Small intestine (tissue), 7 donors: ENCODE measurements around the gene C1orf141. TPM values are rescaled to one million over a fixed set of nuclear protein-coding genes. Genes with fewer than 3 reads are reported as not detected.
A peak's percentile ranks its signal among the peaks of the same experiment; 100 is the strongest.

Source experiments
- DNase-seq, 2 donors: peaks; one replicate each; pipeline versions ENCODE4 v3.0.0 to v3.0.0-alpha.2; 2013
- FAIRE-seq: peaks from 2 replicates; lab custom pipeline; 2012; peaks lifted over from hg19 to GRCh38; lab: Jason Lieb, UNC
- H3K27ac ChIP-seq, 3 donors: one replicate each; pipeline ENCODE4 v1.5.1; 2013; ENCODE audit warnings: low read length in 2 of 3, mild to moderate bottlenecking in 2 of 3, control low read depth in 1 of 3, inconsistent platforms in 1 of 3, low read depth in 1 of 3, moderate library complexity in 1 of 3
- H3K27me3 ChIP-seq, 3 donors: one replicate each; pipeline ENCODE4 v1.6.1; 2013; ENCODE audit warnings: low read length in 3 of 3, inconsistent platforms in 1 of 3; ENCODE audit not compliant: control insufficient read depth in 3 of 3, insufficient read depth in 3 of 3
- H3K36me3 ChIP-seq, 3 donors: one replicate each; pipeline ENCODE4 v1.6.1; 2013; ENCODE audit warnings: low read length in 3 of 3, inconsistent platforms in 1 of 3, low read depth in 1 of 3, mild to moderate bottlenecking in 1 of 3, moderate library complexity in 1 of 3; ENCODE audit not compliant: control insufficient read depth in 3 of 3, insufficient read depth in 2 of 3
- H3K4me1 ChIP-seq, 3 donors: one replicate each; pipeline ENCODE4 v1.6.1; 2013; ENCODE audit warnings: low read length in 2 of 3, inconsistent platforms in 1 of 3, low read depth in 1 of 3, mild to moderate bottlenecking in 1 of 3, moderate library complexity in 1 of 3; ENCODE audit not compliant: control insufficient read depth in 3 of 3, insufficient read depth in 2 of 3
- H3K4me3 ChIP-seq, 3 donors: one replicate each; pipeline ENCODE4 v1.5.1; 2013; ENCODE audit warnings: low read length in 3 of 3, control low read depth in 1 of 3, inconsistent platforms in 1 of 3, low read depth in 1 of 3, mild to moderate bottlenecking in 1 of 3, moderate library complexity in 1 of 3
- H3K9me3 ChIP-seq, 2 donors: one replicate each; pipeline ENCODE4 v1.6.1; 2013; ENCODE audit warnings: low read depth in 1 of 2, low read length in 1 of 2; ENCODE audit not compliant: control insufficient read depth in 2 of 2, insufficient read depth in 1 of 2
- WGBS, 3 donors: extraction: QIAGEN DNeasy Blood & Tissue Kit; methylation state at CpG; one replicate each; pipeline ENCODE4 v1.1.7; 2013; 5-methylcytosine and 5-hydroxymethylcytosine counted together
- polyA plus RNA-seq, 4 donors: library from polyadenylated mRNA; stranded (reverse) in 3 of 4; unstranded in 1 of 4; fragments of 200-250 nt in 3 of 4; fragments of 120-200 nt in 1 of 4; gene quantifications; one replicate each; pipeline versions ENCODE4 v1.2.1 to v1.2.3, GENCODE V29; 2013
- donor health status: healthy with polysubstance abuse.
- donor health status: control.
- donor health status: control.
- donor health status: Bipolar disorder and iron deficiency.
- donor health status: healthy.

Gene C1orf141
- polyA plus RNA-seq, 4 donors: 0.21 TPM; not detected in 3

- peaks cover 0 to 6% (median 5%) of the 10 kb centered on the region in 3 donors for H3K36me3 ChIP-seq
- peak overlapping the region; percentile 89 to 91 (median 90) for H3K4me3 ChIP-seq
- peaks cover 0 to 9% (median 0%) of the 10 kb centered on the region in 3 donors for H3K4me1 ChIP-seq
- FAIRE-seq: no peak
- H3K9me3 ChIP-seq: no peaks in the 10 kb centered on the region
- H3K27me3 ChIP-seq: no peaks in the 10 kb centered on the region
- peak overlapping the region; percentile 97 to 98 (median 98) for H3K27ac ChIP-seq
- 0% methylated on average over 27 to 34 of the region's 34 CpGs for WGBS, 3 donors
- peak in 1 of 2 donors; percentile 73 for DNase-seq
Measured at GRCh38 chr1:67053535-67053784, 81.3 kb downstream of the C1orf141 start.

GRCh38 chr1:67052741-67053534, 81.8 kb downstream of the C1orf141 start:
- FAIRE-seq (no peak), DNase-seq (peak in 1 of 2 donors; percentile 44)
- WGBS, 3 donors: 0 to 3% (median 1%) methylated on average over 25 of the region's 25 CpGs

GRCh38 chr1:67051196-67051595, 83.6 kb downstream of the C1orf141 start:
- no peaks in the 10 kb centered on the region for H3K9me3 ChIP-seq
- peaks cover 3 to 16% (median 5%) of the 10 kb centered on the region in 3 donors for H3K36me3 ChIP-seq
- DNase-seq: no peak
- no peak overlapping the region for H3K27ac ChIP-seq
- no peaks in the 10 kb centered on the region for H3K27me3 ChIP-seq
- no peak for FAIRE-seq
- H3K4me3 ChIP-seq: peak overlapping the region in 1 of 3 donors; percentile 4
- peaks cover 0 to 8% (median 0%) of the 10 kb centered on the region in 3 donors for H3K4me1 ChIP-seq
- whole genome bisulfite sequencing, 3 donors: 51 to 63% (median 55%) methylated on average over 4 of the region's 4 CpGs

More at GRCh38 chr1:67052741-67053534, 81.8 kb downstream of the C1orf141 start:
- H3K27me3 ChIP-seq: no peaks in the 10 kb centered on the region
- H3K4me3 ChIP-seq: peak overlapping the region; percentile 89 to 91 (median 90)
- peak overlapping the region; percentile 97 to 98 (median 98) for H3K27ac ChIP-seq
- no peaks in the 10 kb centered on the region for H3K9me3 ChIP-seq
- peaks cover 0 to 8% (median 0%) of the 10 kb centered on the region in 3 donors for H3K4me1 ChIP-seq
- H3K36me3 ChIP-seq: peaks cover 3 to 7% (median 5%) of the 10 kb centered on the region in 3 donors

- Histone ChIP-seq H3K4me3 (no peak overlapping the region), H3K27me3 (no peaks in the 10 kb centered on the region), H3K36me3 (peaks cover 12 to 32% (median 28%) of the 10 kb centered on the region in 3 donors), H3K9me3 (no peaks in the 10 kb centered on the region), H3K4me1 (peaks cover 0 to 3% (median 0%) of the 10 kb centered on the region in 3 donors), H3K27ac (no peak overlapping the region)
- FAIRE-seq: peak; percentile 10
- peak; percentile 11 to 68 for DNase-seq
- 38 to 79% (median 62%) methylated on average over 4 of the region's 4 CpGs for WGBS, 3 donors
Measured at GRCh38 chr1:67044631-67045270, 90.0 kb downstream of the C1orf141 start.

GRCh38 chr1:67043366-67043765, 91.4 kb downstream of the C1orf141 start:
- DNase-seq (no peak), FAIRE-seq (no peak)
- Histone ChIP-seq H3K27ac (no peak overlapping the region), H3K27me3 (no peaks in the 10 kb centered on the region), H3K4me1 (peaks cover 0 to 3% (median 0%) of the 10 kb centered on the region in 3 donors), H3K4me3 (no peak overlapping the region), H3K9me3 (no peaks in the 10 kb centered on the region), H3K36me3 (peaks cover 12 to 31% (median 25%) of the 10 kb centered on the region in 3 donors)
- WGBS, 3 donors: 57 to 91% (median 89%) methylated on average over 3 of the region's 3 CpGs

Other genes starting within 250 kb of the C1orf141 start
- gene DNAI4, start 210.1 kb downstream of the C1orf141 start, polyA plus RNA-seq: 1 to 10 TPM in 2 of 4 donors, under 1 TPM in 2; 0.54 to 3.4 (median 0.96) TPM
- 10 to 100 TPM; 13.0 to 36.1 (median 18.3) TPM for gene MIER1, start 210.0 kb downstream of the C1orf141 start, polyA plus RNA-seq
- 10 to 100 TPM in 1 of 4 donors, 1 to 10 TPM in 3; 4.6 to 54.3 (median 6.6) TPM for gene SLC35D1, start 80.8 kb downstream of the C1orf141 start, polyA plus RNA-seq
- 1 to 10 TPM in 1 of 4 donors, under 1 TPM in 1, not detected in 2; 0.06 to 1.3 TPM for gene IL23R, start 31.5 kb upstream of the C1orf141 start, polyA plus RNA-seq
- gene IL12RB2, start 172.9 kb upstream of the C1orf141 start, polyA plus RNA-seq: under 1 TPM in 3 of 4 donors, not detected in 1; 0.21 to 0.54 (median 0.52) TPM